Esophagus muscularis mucosa (tissue), 4 donors: Measurements from ENCODE around the gene ZNF624. TPM values are rescaled to one million over a fixed set of nuclear protein-coding genes. Genes with fewer than 3 reads are reported as not detected.

Source experiments
- DNase-seq: peaks from one replicate; pipeline ENCODE4 v3.0.0-alpha.2; 2017; ENCODE audit errors: extremely low spot score
- H3K27ac ChIP-seq, 4 donors: fragments of 200-600 bp; sonication (generic); replicated peaks in 1 of 4; 1 replicate in 3 of 4; 2 replicates in 1 of 4; pipeline ENCODE4 v1.5.1; 2016 to 2019; ENCODE audit warnings: mild to moderate bottlenecking in 1 of 4
- H3K27me3 ChIP-seq, 4 donors: fragments of 200-600 bp; sonication (generic); one replicate each; pipeline versions ENCODE4 v1.5.1 to v1.6.0; 2016 to 2019
- H3K36me3 ChIP-seq, 4 donors: fragments of 200-600 bp; sonication (generic); one replicate each; pipeline ENCODE4 v1.5.1; 2016 to 2019
- H3K4me1 ChIP-seq, 4 donors: fragments of 200-600 bp; sonication (generic); one replicate each; pipeline ENCODE4 v1.5.1; 2016 to 2019
- H3K4me3 ChIP-seq, 4 donors: fragments of 200-600 bp; sonication (generic); 1 replicate in 2 of 4; 2 replicates in 2 of 4; pipeline ENCODE4 v1.5.1; 2016 to 2019; ENCODE audit warnings: mild to moderate bottlenecking in 4 of 4, moderate library complexity in 1 of 4
- H3K9me3 ChIP-seq, 4 donors: fragments of 200-600 bp; sonication (generic); 1 replicate in 3 of 4; 2 replicates in 1 of 4; pipeline ENCODE4 v1.5.1; 2016 to 2019
- CTCF ChIP-seq, 3 experiments: fragments of 200-600 bp in 2 of 3; fragments of 450-650 bp in 1 of 3; sonication (generic) in 2 of 3; IDR thresholded peaks; one replicate each; pipeline ENCODE4 v1.5.1; 2017 to 2019; ENCODE audit warnings: antibody characterized with exemption in 3 of 3, mild to moderate bottlenecking in 2 of 3, moderate library complexity in 1 of 3
- EP300 ChIP-seq: sonication (generic); formaldehyde crosslinking; IDR thresholded peaks from one replicate; pipeline ENCODE4 v1.6.1; 2017; ENCODE audit warnings: antibody characterized with exemption
- POLR2A ChIP-seq: fragments of 450-650 bp; IDR thresholded peaks from one replicate; pipeline ENCODE4 v1.6.1; 2017; ENCODE audit warnings: antibody characterized with exemption, moderate library complexity, mild to moderate bottlenecking, low read depth
- POLR2AphosphoS5 ChIP-seq, 2 donors: sonication (generic); formaldehyde crosslinking; IDR thresholded peaks; one replicate each; pipeline ENCODE4 v1.6.1; 2017; ENCODE audit warnings: antibody characterized with exemption in 2 of 2
- WGBS: methylation state at CpG from one replicate; pipeline ENCODE4 v1.1.5; 2018; 5-methylcytosine and 5-hydroxymethylcytosine counted together
- intact Hi-C: fragments of 100-400 bp; cut with DNase I; formaldehyde crosslinking; loops from one replicate; pipeline ENCODE4 v1.15.1; 2023
- small RNA-seq, 3 donors: library from RNA; depleted of rRNA; stranded (forward); fragments of <200 nt; gene quantifications; one replicate each; pipeline ENCODE3, GENCODE V24; 2016
- total RNA-seq, 4 donors: library from RNA; depleted of rRNA; stranded (reverse); fragments of >200 nt; gene quantifications; one replicate each; pipeline versions ENCODE4 v1.1.0 to v1.2.1, GENCODE V29; 2016

Gene ZNF624
- total RNA-seq, 4 donors from 2014 or later: 1.2 to 4.5 (median 2.5) TPM

- no peaks in the 10 kb centered on the region for H3K9me3 ChIP-seq
- peaks cover 3 to 7% (median 7%) of the 10 kb centered on the region in 4 donors for H3K4me1 ChIP-seq
- DNase-seq: no peak
- no peaks in the 10 kb centered on the region for H3K27me3 ChIP-seq
- intact Hi-C loops: no loop called here
- no peaks in the 10 kb centered on the region for H3K36me3 ChIP-seq
- 63% methylated on average over 2 of the region's 2 CpGs for WGBS
- H3K27ac ChIP-seq: no peak overlapping the region
- H3K4me3 ChIP-seq: no peak overlapping the region
- no peak for TF ChIP-seq POLR2AphosphoS5 (IDR thresholded peaks at IDR 0.05)
- no peak for TF ChIP-seq POLR2A
- no peak for TF ChIP-seq EP300
- no peak for TF ChIP-seq CTCF (IDR thresholded peaks at IDR 0.05)
Measured at GRCh38 chr17:16573466-16573865, 80.2 kb downstream of the ZNF624 start.

Small RNAs within 50 kb of the gene (small RNA-seq; reads per million reads assigned to genes)
- gene RNU6-405P: 0 reads per million in 3 donors

Other genes starting within 250 kb of the ZNF624 start
- 10 to 100 TPM; 11.3 to 19.1 (median 17.7) TPM for gene TRPV2, start 238.3 kb downstream of the ZNF624 start, total RNA-seq
- gene LRRC75A, start 161.7 kb downstream of the ZNF624 start, total RNA-seq: 1 to 10 TPM in 2 of 4 donors, under 1 TPM in 2; 0.83 to 3.5 (median 2.0) TPM
- gene ZNF287, start 84.6 kb downstream of the ZNF624 start, total RNA-seq: 10 to 100 TPM in 1 of 4 donors, 1 to 10 TPM in 3; 5.0 to 12.0 (median 7.1) TPM
- gene CCDC144A, start 36.4 kb upstream of the ZNF624 start, total RNA-seq: 1 to 10 TPM in 3 of 4 donors, under 1 TPM in 1; 0.58 to 7.5 (median 3.6) TPM